Activated T-helper 2 cell treated with anti-CD3 and anti-CD28 coated beads, Interferon-gamma antibody, Interleukin-2, Interleukin-4, amounts not matched to agents 10 μg/mL and 5 μg/mL and 100 μg/mL, durations not matched to agents 14 hours and 24 hours and 36 hours (primary cell): Measurements from ENCODE around the gene PRUNE2. TPM values are rescaled to one million over a fixed set of nuclear protein-coding genes. Genes with fewer than 3 reads are reported as not detected.

Experiments
- DNase-seq: peaks from one replicate; pipeline ENCODE4 v3.0.0; 2021; ENCODE audit warnings: low spot score
- H3K27ac Mint-ChIP-seq: one replicate; pipeline ENCODE4 v1.8.0; 2021; ENCODE audit warnings: mixed read lengths
- H3K27me3 Mint-ChIP-seq: one replicate; pipeline ENCODE4 v1.8.0; 2021; ENCODE audit warnings: low read depth, mixed read lengths
- H3K36me3 Mint-ChIP-seq: one replicate; pipeline ENCODE4 v1.8.0; 2021; ENCODE audit warnings: low read depth, mixed read lengths
- H3K4me1 Mint-ChIP-seq: one replicate; pipeline ENCODE4 v1.8.0; 2021; ENCODE audit warnings: low read depth, mixed read lengths
- H3K4me3 Mint-ChIP-seq: one replicate; pipeline ENCODE4 v1.8.0; 2021; ENCODE audit warnings: low read depth, mild to moderate bottlenecking, moderate library complexity, mixed read lengths
- H3K9me3 Mint-ChIP-seq: one replicate; pipeline ENCODE4 v1.8.0; 2021; ENCODE audit warnings: mixed read lengths
- intact Hi-C: fragments of 100-400 bp; cut with micrococcal nuclease; formaldehyde crosslinking; loops from one replicate; pipeline ENCODE4 v1.15.1; 2023
- total RNA-seq: library from RNA; stranded (reverse); gene quantifications from 2 replicates; pipeline ENCODE4 v1.2.3, GENCODE V29; 2022

The PRUNE2 gene
- total RNA-seq, 1 donor from 2014 or later = 0.27 TPM

DNA sequence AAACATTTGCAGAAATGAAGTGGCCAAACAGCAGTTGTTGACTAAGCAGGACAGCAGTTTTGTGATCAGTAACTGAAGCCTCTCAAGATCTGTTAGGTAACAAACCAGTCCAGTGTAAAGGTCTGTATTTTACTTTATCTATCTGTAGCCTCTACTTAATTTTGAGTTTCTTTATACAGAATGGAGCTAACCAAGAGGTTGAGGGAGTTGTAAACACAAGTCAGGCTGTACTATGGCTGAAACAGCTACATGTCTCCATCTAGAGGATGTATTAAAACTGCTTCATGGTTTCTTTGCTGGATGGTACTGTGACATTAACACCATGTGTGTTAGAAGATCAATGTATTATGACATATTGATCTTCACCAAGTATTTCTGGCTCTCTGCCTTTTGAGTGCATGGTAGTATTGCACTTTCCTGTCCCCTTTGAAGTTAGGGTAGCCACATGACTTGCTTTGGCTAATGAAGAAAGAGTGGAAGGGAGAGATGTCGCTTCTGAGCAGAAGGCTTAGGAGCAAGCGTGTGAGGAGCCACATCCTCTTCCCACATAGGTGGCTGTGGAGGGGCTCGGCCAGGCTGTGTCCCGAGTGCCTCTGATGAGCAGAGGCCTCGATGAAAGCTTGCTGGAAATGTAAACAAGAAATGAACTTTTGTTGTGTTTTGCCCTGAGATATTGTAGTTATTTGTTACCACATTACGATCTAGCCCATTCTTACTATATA, 247.2 kb downstream of the PRUNE2 start:
- intact Hi-C loops = loop anchor here (1.0 to 5.0 kb wide), 5 partner anchors 44 to 264 kb away; partner anchors contain the start of gene RFK
- Mint-ChIP-seq H3K9me3 (no peaks in the 10 kb centered on the region), H3K4me1 (peaks cover 44% of the 10 kb centered on the region), H3K27ac (no peak overlapping the region), H3K27me3 (peaks cover 2% of the 10 kb centered on the region), H3K4me3 (no peak overlapping the region), H3K36me3 (no peaks in the 10 kb centered on the region)
- no peak for DNase-seq

DNA sequence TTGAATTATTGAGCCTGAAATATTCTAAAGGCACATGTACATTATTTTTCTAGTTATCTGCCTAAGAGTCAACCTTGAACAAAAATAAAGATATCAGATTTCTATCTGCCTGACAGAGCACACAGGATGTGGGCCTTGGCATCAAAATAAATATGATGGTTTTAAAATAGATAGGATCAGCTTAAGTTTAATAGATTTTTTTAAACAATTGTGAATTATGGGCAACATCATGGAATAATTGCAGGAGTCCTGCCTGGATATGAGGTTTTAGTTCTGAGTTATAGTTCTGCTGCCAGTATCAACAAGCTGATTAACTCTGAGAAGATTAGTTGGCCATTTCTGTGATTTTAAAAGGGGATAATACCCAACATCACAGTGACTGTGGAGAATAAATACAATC, 248.6 kb downstream of the PRUNE2 start:
- Mint-ChIP-seq H3K4me3 (no peak overlapping the region), H3K27me3 (peaks cover 2% of the 10 kb centered on the region), H3K36me3 (no peaks in the 10 kb centered on the region), H3K4me1 (peaks cover 50% of the 10 kb centered on the region), H3K9me3 (no peaks in the 10 kb centered on the region), H3K27ac (no peak overlapping the region)
- intact Hi-C loops = loop anchor here (5.0 kb wide), 2 partner anchors 45 to 145 kb away; no protein-coding TSS in a partner anchor
- DNase-seq = no peak

DNA sequence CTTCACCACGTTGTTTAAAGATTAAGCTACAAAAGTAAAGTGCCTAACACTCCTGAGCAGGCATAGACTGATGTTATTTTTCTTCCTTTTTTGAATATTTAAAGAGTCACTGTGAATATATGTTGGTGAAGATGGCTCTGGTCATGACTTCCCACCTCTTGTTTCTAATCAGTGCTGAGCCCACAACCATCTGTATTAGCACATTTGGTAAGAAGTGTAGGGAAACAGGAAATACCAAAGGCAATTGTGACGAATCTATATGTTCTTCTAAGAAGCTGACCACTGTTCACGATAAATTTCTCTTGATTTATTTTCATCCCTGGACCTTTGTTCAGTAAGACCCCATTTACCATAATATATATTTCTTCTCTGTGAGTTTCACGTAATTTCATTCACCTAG, 249.9 kb downstream of the PRUNE2 start:
- no peak for DNase-seq
- intact Hi-C loops = loop anchor here (1.0 to 5.0 kb wide), 5 partner anchors 46 to 215 kb away; no protein-coding TSS in a partner anchor
- no peaks in the 10 kb centered on the region for H3K9me3 Mint-ChIP-seq
- H3K27me3 Mint-ChIP-seq = peaks cover 2% of the 10 kb centered on the region
- no peak overlapping the region for H3K4me3 Mint-ChIP-seq
- no peaks in the 10 kb centered on the region for H3K36me3 Mint-ChIP-seq
- H3K27ac Mint-ChIP-seq = no peak overlapping the region
- peaks cover 62% of the 10 kb centered on the region for H3K4me1 Mint-ChIP-seq

DNA sequence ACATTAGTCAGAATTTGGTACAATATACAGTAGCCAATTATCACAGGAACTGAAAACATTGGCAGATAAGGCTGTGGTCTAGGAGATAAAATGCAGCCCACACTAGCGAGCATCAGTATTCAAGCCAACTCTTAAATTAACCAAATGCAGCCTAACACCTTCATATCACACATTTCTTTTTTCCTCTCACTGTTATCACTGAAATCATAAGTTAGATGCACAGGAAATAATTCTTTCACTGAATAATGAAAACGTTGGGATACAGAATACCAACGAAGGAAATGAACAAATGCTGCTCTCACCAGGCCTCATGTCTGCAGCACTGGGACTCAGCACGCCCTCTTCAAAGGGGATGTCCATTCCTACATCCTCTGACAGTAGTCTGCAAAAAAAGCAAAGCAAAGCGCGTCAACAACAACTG, 250.8 kb downstream of the PRUNE2 start:
- Mint-ChIP-seq H3K4me1 (peaks cover 68% of the 10 kb centered on the region), H3K4me3 (no peak overlapping the region), H3K36me3 (no peaks in the 10 kb centered on the region), H3K9me3 (no peaks in the 10 kb centered on the region), H3K27me3 (peaks cover 2% of the 10 kb centered on the region), H3K27ac (peak overlapping the region; percentile 78)
- intact Hi-C loops = loop anchor here (1.0 to 5.0 kb wide), 5 partner anchors 47 to 214 kb away; no protein-coding TSS in a partner anchor
- no peak for DNase-seq

DNA sequence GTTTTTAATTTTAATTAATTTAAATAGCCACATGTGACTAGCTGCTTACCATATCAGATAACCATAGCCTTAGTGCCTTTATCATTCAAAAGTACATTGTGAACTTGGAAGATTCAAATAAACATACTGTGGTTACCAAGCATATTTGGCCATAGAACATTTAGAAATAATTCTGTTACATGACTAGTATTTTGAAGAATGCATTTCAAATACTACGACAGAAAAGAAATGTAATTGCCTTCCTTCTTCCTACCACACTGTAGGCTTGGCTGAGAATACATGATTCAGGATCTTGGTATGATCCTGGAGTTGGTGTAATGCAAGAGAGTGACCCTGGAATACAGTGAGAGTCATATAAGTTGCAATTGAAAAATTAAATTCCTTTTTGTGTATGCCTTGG, 251.3 kb downstream of the PRUNE2 start:
- intact Hi-C loops = loop anchor here (2.0 kb wide), 1 partner anchor 78 kb away; no protein-coding TSS in a partner anchor
- Mint-ChIP-seq H3K4me3 (peak overlapping the region; percentile 5), H3K27ac (peak overlapping the region; percentile 78), H3K36me3 (no peaks in the 10 kb centered on the region), H3K27me3 (peaks cover 2% of the 10 kb centered on the region), H3K4me1 (peaks cover 68% of the 10 kb centered on the region), H3K9me3 (no peaks in the 10 kb centered on the region)
- no peak for DNase-seq

DNA sequence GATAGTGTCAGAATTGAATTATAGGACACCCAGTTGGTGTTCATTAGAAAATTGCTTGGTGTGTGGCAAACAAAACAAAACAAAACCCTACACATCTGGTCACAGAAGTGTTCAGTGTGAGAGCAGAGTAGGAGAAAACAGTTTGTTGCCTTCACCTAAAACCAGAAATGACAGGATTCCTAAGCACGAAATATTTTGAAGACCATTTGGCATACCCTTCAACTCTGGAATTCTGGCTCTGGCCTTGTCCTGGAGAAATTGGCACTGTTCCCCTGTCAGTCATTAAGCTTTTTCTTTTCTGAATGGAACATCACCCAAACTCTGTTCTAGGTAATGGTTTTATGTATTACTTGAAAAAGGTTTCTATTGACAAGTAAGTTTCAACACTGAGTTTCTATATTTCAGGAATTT, 251.9 kb downstream of the PRUNE2 start:
- H3K9me3 Mint-ChIP-seq = no peaks in the 10 kb centered on the region

DNA sequence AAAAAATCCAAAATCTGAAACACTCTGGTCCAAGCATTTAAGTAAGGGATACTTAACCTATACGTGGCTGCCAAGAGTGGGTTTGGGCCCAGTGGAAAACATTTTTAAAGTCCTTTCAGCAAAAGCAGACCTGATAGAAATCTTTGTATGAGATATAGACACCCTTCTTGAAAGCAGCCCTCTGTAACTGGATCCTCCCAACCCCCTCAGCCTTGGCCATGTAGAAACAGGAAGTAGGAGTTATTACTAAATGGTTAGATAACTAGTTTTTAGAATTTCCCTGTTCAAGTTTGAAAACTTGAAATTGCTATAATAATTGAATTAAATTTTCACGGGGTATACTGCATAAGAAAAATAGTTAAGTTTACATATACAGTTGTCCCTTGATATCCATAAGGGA, 253.0 kb downstream of the PRUNE2 start:
- intact Hi-C loops = no loop called here
- no peaks in the 10 kb centered on the region for H3K27me3 Mint-ChIP-seq
- no peak overlapping the region for H3K27ac Mint-ChIP-seq
- H3K36me3 Mint-ChIP-seq = no peaks in the 10 kb centered on the region
- H3K4me1 Mint-ChIP-seq = peaks cover 61% of the 10 kb centered on the region
- DNase-seq = no peak
- no peak overlapping the region for H3K4me3 Mint-ChIP-seq
- H3K9me3 Mint-ChIP-seq = no peaks in the 10 kb centered on the region

More for the DNA sequence above, 251.9 kb downstream of the PRUNE2 start:
- Mint-ChIP-seq H3K27ac (no peak overlapping the region), H3K4me1 (peaks cover 67% of the 10 kb centered on the region), H3K27me3 (peaks cover 2% of the 10 kb centered on the region), H3K36me3 (no peaks in the 10 kb centered on the region), H3K4me3 (no peak overlapping the region)
- no peak for DNase-seq
- intact Hi-C loops = loop anchor here (2.0 kb wide), 1 partner anchor 77 kb away; no protein-coding TSS in a partner anchor

DNA sequence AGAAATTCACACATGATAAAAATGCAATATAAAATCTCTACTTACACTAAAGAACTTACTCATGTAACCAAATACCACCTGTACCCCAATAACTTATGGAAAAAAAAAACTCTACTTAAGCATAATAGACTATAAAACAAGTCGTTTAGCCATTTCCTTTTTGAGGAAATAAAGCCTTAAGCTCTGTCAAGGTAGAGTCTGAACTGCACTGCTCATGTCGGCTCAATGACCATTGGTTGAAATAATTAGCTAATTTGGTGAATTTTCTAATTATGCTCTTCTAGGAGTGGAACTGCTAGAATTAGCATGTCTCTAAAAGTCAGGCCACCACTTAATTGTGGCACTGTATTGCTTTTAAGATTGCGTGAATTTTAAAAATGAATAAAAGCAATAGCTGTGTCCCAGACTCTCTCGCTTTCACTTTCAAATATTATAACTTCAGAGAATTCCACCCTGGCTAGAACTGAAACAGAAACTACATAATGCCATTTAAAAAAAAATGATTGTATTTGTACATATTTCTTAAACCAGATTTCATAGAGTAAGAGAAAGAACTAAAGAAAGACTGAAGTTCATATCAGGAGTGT, 254.7 kb downstream of the PRUNE2 start:
- H3K4me3 Mint-ChIP-seq = no peak overlapping the region
- no peaks in the 10 kb centered on the region for H3K36me3 Mint-ChIP-seq
- H3K9me3 Mint-ChIP-seq = no peaks in the 10 kb centered on the region
- H3K4me1 Mint-ChIP-seq = peaks cover 48% of the 10 kb centered on the region
- no peak for DNase-seq
- no peak overlapping the region for H3K27ac Mint-ChIP-seq
- H3K27me3 Mint-ChIP-seq = no peaks in the 10 kb centered on the region
- intact Hi-C loops = no loop called here

DNA sequence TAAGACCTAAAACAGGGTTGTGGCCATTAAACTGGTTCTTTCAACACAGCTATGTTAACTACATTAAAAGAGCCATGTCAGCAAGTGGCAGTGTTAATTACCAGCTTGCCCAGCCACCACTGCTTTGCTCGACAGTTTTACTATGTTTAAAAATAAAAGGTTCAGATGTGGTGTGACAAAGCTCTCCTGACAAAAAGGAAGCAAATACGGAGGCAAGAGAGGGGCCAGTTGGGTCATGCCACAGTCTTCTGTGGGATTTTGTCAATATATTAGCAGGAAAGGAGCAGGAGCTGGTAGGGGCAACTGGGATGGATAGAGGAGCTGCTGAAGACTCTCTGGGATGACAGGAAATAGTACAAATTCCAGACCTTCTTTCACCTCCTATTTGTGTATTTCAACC, 255.2 kb downstream of the PRUNE2 start:
- H3K27me3 Mint-ChIP-seq = no peaks in the 10 kb centered on the region
- no peak for DNase-seq
- H3K4me1 Mint-ChIP-seq = peaks cover 43% of the 10 kb centered on the region
- no peaks in the 10 kb centered on the region for H3K9me3 Mint-ChIP-seq
- no peaks in the 10 kb centered on the region for H3K36me3 Mint-ChIP-seq
- H3K27ac Mint-ChIP-seq = no peak overlapping the region
- H3K4me3 Mint-ChIP-seq = no peak overlapping the region
- intact Hi-C loops = no loop called here

DNA sequence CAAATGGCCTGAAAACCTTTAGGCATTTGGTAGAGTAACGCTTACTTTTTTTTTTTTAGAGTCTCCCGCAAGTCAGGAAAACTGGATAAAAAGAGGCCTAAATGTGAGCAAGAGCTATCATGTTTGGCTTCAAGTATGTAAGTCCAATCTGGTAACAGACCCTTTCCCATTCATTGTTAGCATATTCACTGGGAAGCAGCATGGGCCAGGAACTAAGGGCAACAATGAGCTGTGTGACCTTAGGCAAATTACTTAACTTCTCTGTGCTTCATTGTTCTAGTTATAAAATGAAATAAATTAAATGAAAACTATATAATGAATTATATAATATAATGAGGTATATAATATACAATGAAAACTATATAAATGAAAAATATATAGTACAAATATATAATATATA, 256.0 kb downstream of the PRUNE2 start:
- H3K4me3 Mint-ChIP-seq = no peak overlapping the region
- H3K27ac Mint-ChIP-seq = no peak overlapping the region
- no peaks in the 10 kb centered on the region for H3K36me3 Mint-ChIP-seq
- intact Hi-C loops = no loop called here
- DNase-seq = no peak
- peaks cover 36% of the 10 kb centered on the region for H3K4me1 Mint-ChIP-seq
- H3K27me3 Mint-ChIP-seq = no peaks in the 10 kb centered on the region
- no peaks in the 10 kb centered on the region for H3K9me3 Mint-ChIP-seq

DNA sequence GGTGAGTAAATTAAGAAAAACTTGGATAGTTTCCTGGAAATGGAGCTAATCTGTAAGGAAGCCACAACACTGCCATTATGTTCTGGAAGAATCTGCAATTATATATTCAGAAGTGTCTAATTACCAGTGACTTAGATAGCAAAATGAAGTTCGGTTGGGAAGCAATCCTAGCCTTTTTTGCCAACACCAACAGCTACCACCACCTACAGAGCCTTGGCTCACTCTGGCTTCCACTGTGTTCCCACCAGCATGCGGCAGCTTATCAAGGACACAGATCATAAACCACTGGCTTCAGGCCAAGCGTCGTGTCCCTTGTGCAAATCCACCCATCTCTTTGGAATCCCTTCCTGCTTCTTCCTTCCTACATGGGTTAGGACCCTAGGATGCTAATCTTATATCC, 259.7 kb downstream of the PRUNE2 start:
- Mint-ChIP-seq H3K4me1 (peaks cover 13% of the 10 kb centered on the region), H3K27ac (no peak overlapping the region), H3K36me3 (no peaks in the 10 kb centered on the region), H3K27me3 (peaks cover 4% of the 10 kb centered on the region), H3K9me3 (no peaks in the 10 kb centered on the region), H3K4me3 (no peak overlapping the region)
- intact Hi-C loops = no loop called here
- no peak for DNase-seq

DNA sequence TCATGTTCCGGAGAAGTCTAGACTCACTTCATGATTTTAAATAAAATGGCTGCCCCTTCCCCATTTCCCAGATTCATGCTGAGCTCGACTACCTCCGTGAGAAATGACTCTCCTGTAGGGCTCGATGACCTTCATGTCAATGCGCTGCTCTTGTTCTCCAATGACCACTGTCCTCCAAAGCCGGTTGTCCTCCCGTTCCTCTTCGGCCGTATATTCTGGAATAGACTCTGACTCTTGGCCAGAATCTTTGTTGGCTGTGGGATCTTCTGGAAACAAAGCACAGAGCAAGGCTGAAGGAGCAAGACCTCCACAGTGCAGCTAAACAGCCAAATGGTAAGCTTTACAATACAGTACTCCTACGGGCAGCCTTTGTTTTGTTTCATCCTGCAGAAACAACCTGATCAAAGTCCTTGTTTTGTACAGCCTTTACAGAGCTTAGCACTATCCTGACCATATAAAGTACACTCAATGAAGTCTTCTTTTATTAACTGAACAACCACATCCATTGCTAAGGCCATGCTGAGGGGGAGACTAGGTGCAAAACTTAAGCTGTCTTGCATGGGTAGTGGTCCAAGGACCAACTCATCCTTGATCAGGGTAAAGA, 261.2 kb downstream of the PRUNE2 start:
- Mint-ChIP-seq H3K27me3 (peaks cover 8% of the 10 kb centered on the region), H3K4me3 (no peak overlapping the region), H3K4me1 (peaks cover 5% of the 10 kb centered on the region), H3K27ac (no peak overlapping the region), H3K36me3 (no peaks in the 10 kb centered on the region), H3K9me3 (no peaks in the 10 kb centered on the region)
- intact Hi-C loops = no loop called here
- DNase-seq = no peak

DNA sequence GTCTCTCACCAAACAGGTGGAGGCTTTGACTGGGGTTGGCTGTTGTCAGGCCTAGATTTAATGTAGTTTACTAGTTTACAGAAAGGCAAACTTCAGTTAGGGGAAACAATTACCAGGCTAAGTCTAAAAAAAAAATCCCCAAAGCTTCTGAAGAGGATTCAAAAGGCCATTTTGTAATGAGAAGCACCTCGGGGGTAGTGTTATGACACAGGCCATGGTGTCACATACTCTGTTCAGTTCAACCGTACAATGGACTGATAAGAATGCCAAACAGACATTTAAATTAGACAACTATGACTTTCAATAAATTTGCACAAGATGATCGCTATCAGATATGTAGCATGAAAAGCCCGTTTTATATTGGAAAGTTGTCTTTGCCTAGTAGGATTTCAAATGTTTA, 261.7 kb downstream of the PRUNE2 start:
- H3K36me3 Mint-ChIP-seq = no peaks in the 10 kb centered on the region
- H3K27me3 Mint-ChIP-seq = peaks cover 12% of the 10 kb centered on the region
- no peak overlapping the region for H3K27ac Mint-ChIP-seq
- DNase-seq = no peak
- peaks cover 5% of the 10 kb centered on the region for H3K4me1 Mint-ChIP-seq
- no peak overlapping the region for H3K4me3 Mint-ChIP-seq
- no peaks in the 10 kb centered on the region for H3K9me3 Mint-ChIP-seq
- intact Hi-C loops = no loop called here
